GM10248 (cell line): ENCODE measurements around the gene MAP1LC3B.

Experiments used
- CTCF ChIA-PET: fragments of 300-600 bp; sonication (Branson Sonifier 250); formaldehyde crosslinking; extraction: SDS; loops from one replicate; lab custom pipeline; 2021; ENCODE audit warnings: antibody characterized with exemption; lab: Yijun Ruan, JAX
- POLR2A ChIA-PET: fragments of 350-650 bp; sonication (Branson Sonifier 250); formaldehyde crosslinking; extraction: SDS; loops from one replicate; lab custom pipeline; 2020; ENCODE audit warnings: antibody characterized with exemption; lab: Yijun Ruan, JAX
- DNase-seq: peaks from one replicate; pipeline ENCODE4 v3.0.0; 2012; ENCODE audit errors: extremely low spot score
- TF ChIP-seq, protein P1 (sequence below): IDR thresholded peaks from 2 replicates; pipeline ENCODE4 v1.5.1; 2012; ENCODE audit warnings: mild to moderate bottlenecking, low read depth; ENCODE audit errors: extremely low read depth, missing control alignments, control extremely low read depth

The MAP1LC3B gene

GRCh38 chr16:87392821-87393679, 914 bp downstream of the MAP1LC3B start:
- TF ChIP-seq, protein P1, sequence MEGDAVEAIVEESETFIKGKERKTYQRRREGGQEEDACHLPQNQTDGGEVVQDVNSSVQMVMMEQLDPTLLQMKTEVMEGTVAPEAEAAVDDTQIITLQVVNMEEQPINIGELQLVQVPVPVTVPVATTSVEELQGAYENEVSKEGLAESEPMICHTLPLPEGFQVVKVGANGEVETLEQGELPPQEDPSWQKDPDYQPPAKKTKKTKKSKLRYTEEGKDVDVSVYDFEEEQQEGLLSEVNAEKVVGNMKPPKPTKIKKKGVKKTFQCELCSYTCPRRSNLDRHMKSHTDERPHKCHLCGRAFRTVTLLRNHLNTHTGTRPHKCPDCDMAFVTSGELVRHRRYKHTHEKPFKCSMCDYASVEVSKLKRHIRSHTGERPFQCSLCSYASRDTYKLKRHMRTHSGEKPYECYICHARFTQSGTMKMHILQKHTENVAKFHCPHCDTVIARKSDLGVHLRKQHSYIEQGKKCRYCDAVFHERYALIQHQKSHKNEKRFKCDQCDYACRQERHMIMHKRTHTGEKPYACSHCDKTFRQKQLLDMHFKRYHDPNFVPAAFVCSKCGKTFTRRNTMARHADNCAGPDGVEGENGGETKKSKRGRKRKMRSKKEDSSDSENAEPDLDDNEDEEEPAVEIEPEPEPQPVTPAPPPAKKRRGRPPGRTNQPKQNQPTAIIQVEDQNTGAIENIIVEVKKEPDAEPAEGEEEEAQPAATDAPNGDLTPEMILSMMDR: no peak
- ChIA-PET POLR2A (interaction anchor here (1.7 kb wide), 1 partner anchor 9 kb away, joined by 11 read pairs; the partner anchor contains the start of gene FBXO31), CTCF (interaction anchor here (1.1 to 3.1 kb wide), 3 partner anchors 9 to 68 kb away, joined by 3 to 19 read pairs (median 3); partner anchors contain the start of gene FBXO31)
- peak; percentile 40 for DNase-seq

DNA sequence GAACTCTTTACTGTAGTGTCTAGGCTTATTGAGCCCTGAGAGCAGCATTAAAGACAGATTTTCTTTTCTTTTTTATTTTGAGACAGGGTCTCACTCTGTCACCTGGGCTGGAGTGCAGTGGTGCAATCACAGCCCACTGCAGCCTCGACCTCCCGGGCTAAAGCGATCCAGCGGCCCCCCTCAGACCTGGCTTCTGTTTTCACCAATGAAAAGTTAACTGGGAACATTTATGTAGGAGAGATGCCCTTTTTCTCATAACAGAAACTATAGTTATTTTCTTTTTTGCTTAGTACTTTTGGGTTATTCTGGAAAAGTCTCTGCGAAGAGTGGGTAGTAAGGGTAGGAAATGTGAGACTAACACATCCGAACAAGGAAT, 1.5 kb downstream of the MAP1LC3B start:
- no peak for DNase-seq
- TF ChIP-seq, protein P1: no peak
- ChIA-PET CTCF (interaction anchor here (1.1 to 3.1 kb wide), 4 partner anchors 10 to 69 kb away, joined by 3 to 19 read pairs (median 4); partner anchors contain the start of gene FBXO31), POLR2A (interaction anchor here (1.7 to 2.3 kb wide), 2 partner anchors 10 kb away, joined by 11 to 20 read pairs; partner anchors contain the start of gene FBXO31)

DNA sequence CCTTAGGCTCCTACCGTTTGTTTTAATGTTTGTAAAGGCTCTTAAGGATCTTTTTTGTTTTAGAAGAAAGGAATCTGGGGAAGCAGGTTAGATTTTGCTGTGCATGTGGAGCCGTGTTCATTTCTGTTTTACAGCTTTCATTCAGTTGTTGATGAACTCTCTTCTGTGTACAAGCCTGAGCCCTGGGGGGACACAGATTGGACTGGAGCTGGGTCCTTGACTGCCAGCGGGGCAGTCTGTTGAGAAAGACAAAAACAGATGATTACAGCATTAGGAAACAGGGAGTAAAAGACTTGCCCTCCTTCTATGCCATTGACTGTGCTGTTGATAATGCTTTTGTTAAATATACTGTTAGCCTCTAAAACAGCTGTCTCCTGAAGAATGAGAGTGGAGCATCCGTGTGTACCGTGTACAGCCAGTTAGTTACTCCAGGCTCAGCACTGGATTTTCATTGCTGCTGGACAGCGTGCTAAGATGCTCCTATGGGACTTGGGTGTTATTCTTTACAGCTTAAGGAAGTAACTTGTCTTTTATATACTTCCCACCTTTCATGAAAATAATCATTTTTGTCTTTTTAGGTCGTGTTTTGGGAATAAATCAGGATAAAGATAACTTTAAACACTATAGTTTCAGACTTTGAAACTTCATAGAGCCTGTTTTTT, 3.2 kb downstream of the MAP1LC3B start:
- CTCF ChIA-PET: interaction anchor here (1.0 to 3.1 kb wide), 9 partner anchors 9 to 241 kb away, joined by 3 to 19 read pairs (median 4); partner anchors contain the start of genes C16orf95 and FBXO31
- no peak for DNase-seq
- TF ChIP-seq, protein P1: no peak
- POLR2A ChIA-PET: interaction anchor here (0.9 to 2.3 kb wide), 3 partner anchors 10 to 15 kb away, joined by 3 to 20 read pairs (median 4); partner anchors contain the start of gene FBXO31

DNA sequence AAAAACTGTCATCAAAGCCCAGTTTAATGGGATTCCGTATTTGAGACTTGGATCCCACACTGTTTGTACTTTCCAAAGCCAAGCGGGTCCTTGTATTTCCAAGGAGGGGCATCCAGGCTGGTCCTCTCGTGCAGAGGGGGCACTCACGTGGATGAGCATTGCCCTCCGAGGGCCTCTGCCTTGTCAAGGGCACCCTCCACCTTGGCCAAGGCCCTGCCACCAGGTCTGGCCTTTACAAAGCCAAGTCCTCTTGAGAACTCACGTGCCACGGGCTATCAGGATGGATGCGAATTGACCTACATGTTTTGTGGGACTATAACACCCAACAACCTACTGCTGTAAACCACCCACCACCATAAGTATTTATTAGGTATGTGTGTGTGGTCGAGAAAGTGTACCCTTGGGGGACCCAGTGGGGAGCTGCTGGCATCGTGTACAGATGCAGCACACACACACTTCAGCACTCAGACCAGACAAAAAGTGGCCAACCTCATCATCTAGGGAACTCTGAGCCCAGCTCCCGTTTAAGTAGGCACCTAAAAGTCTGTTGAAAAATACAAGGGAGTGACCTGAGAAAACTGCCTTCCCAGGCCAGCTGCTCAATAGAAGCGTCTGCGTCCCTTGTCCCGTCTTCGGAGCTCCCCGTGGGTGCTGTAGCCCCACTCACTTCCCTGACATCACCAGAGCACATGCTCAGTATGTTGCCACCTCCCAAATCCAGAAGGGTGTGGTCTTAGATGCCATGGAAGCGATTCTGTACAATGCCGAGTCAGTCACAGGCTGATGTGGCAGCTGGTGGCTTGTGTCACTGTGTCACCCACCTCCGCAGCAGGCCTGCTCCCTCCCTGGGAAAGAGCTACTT, 12.9 kb downstream of the MAP1LC3B start:
- DNase-seq: no peak
- CTCF ChIA-PET: interaction anchor here (1.2 to 1.7 kb wide), 2 partner anchors 11 to 146 kb away, joined by 3 to 6 read pairs; no protein-coding TSS in a partner anchor
- POLR2A ChIA-PET: interaction anchor here (0.5 to 1.4 kb wide), 2 partner anchors 10 to 365 kb away, joined by 4 to 9 read pairs; no protein-coding TSS in a partner anchor

GRCh38 chr16:87406495-87407088, 14.5 kb downstream of the MAP1LC3B start:
- TF ChIP-seq, protein P1: no peak
- no peak for DNase-seq
- POLR2A ChIA-PET: interaction anchor here (1.4 kb wide), 1 partner anchor 12 kb away, joined by 4 read pairs; no protein-coding TSS in a partner anchor
- CTCF ChIA-PET: interaction anchor here (0.9 to 1.7 kb wide), 2 partner anchors 10 to 12 kb away, joined by 3 to 6 read pairs; no protein-coding TSS in a partner anchor

More for the DNA sequence above, 12.9 kb downstream of the MAP1LC3B start:
- TF ChIP-seq, protein P1: no peak
